ENCODE measurements around the gene ZW10. TPM values are rescaled to one million over a fixed set of nuclear protein-coding genes. Genes with fewer than 3 reads are reported as not detected.

Gene ZW10
- total and polyA plus RNA-seq, 2 experiments from 2014 or later, result 12.3 to 30.5 TPM

- H4K20me1 ChIP-seq (replicated peaks; ENCODE audit: insufficient read depth), result no peaks in the 10 kb centered on the region; the same call in 1 of the 2 replicates
- no peak overlapping the region for H2AFZ ChIP-seq
- ATAC-seq (no peak), DNase-seq (ENCODE audit: low spot score) (no peak)
- Mint-ChIP-seq H3K36me3 (ENCODE audit: low read depth) (peaks cover 80% of the 10 kb centered on the region), H3K4me3 (no peak overlapping the region), H3K27ac (no peak overlapping the region), H3K9me3 (no peaks in the 10 kb centered on the region), H3K27me3 (ENCODE audit: insufficient read depth, low read depth, poor library complexity) (no peaks in the 10 kb centered on the region), H3K4me1 (peaks cover 6% of the 10 kb centered on the region; the same call in 2 of the 3 replicates)
- H3K27ac ChIP-seq (ENCODE audit: low read depth), result no peak overlapping the region
- no peak overlapping the region for H3K4me3 ChIP-seq
- no peaks in the 10 kb centered on the region for H3K27me3 ChIP-seq (ENCODE audit: insufficient read depth)
- no peak overlapping the region for H3K4me2 ChIP-seq
- TF ChIP-seq POLR2AphosphoS5 (IDR thresholded peaks at IDR 0.05; ENCODE audit: low read depth) (no peak), STAT1 (IDR thresholded peaks at IDR 0.05; ENCODE audit: unreplicated experiment) (no peak), NANOG (IDR thresholded peaks at IDR 0.05; ENCODE audit: borderline replicate concordance) (no peak), CREB1 (CRISPR knock-in tag; IDR thresholded peaks at IDR 0.05; ENCODE audit: low read depth) (no peak), EZH2phosphoT487 (IDR thresholded peaks at IDR 0.05; ENCODE audit: unreplicated experiment) (no peak), ZNF331 (CRISPR knock-in tag; IDR thresholded peaks at IDR 0.05; ENCODE audit: low read depth) (no peak), JUNB (IDR thresholded peaks at IDR 0.05; ENCODE audit: unreplicated experiment) (no peak), ZNF114 (CRISPR knock-in tag; IDR thresholded peaks at IDR 0.05) (no peak), CTCF (conservative IDR thresholded peaks at IDR 0.05; ENCODE audit: low read depth in 2 of 2) (no peak), EZH2 (IDR thresholded peaks at IDR 0.05; ENCODE audit: low read depth, unreplicated experiment) (no peak)
- TF ChIP-seq, protein P1, sequence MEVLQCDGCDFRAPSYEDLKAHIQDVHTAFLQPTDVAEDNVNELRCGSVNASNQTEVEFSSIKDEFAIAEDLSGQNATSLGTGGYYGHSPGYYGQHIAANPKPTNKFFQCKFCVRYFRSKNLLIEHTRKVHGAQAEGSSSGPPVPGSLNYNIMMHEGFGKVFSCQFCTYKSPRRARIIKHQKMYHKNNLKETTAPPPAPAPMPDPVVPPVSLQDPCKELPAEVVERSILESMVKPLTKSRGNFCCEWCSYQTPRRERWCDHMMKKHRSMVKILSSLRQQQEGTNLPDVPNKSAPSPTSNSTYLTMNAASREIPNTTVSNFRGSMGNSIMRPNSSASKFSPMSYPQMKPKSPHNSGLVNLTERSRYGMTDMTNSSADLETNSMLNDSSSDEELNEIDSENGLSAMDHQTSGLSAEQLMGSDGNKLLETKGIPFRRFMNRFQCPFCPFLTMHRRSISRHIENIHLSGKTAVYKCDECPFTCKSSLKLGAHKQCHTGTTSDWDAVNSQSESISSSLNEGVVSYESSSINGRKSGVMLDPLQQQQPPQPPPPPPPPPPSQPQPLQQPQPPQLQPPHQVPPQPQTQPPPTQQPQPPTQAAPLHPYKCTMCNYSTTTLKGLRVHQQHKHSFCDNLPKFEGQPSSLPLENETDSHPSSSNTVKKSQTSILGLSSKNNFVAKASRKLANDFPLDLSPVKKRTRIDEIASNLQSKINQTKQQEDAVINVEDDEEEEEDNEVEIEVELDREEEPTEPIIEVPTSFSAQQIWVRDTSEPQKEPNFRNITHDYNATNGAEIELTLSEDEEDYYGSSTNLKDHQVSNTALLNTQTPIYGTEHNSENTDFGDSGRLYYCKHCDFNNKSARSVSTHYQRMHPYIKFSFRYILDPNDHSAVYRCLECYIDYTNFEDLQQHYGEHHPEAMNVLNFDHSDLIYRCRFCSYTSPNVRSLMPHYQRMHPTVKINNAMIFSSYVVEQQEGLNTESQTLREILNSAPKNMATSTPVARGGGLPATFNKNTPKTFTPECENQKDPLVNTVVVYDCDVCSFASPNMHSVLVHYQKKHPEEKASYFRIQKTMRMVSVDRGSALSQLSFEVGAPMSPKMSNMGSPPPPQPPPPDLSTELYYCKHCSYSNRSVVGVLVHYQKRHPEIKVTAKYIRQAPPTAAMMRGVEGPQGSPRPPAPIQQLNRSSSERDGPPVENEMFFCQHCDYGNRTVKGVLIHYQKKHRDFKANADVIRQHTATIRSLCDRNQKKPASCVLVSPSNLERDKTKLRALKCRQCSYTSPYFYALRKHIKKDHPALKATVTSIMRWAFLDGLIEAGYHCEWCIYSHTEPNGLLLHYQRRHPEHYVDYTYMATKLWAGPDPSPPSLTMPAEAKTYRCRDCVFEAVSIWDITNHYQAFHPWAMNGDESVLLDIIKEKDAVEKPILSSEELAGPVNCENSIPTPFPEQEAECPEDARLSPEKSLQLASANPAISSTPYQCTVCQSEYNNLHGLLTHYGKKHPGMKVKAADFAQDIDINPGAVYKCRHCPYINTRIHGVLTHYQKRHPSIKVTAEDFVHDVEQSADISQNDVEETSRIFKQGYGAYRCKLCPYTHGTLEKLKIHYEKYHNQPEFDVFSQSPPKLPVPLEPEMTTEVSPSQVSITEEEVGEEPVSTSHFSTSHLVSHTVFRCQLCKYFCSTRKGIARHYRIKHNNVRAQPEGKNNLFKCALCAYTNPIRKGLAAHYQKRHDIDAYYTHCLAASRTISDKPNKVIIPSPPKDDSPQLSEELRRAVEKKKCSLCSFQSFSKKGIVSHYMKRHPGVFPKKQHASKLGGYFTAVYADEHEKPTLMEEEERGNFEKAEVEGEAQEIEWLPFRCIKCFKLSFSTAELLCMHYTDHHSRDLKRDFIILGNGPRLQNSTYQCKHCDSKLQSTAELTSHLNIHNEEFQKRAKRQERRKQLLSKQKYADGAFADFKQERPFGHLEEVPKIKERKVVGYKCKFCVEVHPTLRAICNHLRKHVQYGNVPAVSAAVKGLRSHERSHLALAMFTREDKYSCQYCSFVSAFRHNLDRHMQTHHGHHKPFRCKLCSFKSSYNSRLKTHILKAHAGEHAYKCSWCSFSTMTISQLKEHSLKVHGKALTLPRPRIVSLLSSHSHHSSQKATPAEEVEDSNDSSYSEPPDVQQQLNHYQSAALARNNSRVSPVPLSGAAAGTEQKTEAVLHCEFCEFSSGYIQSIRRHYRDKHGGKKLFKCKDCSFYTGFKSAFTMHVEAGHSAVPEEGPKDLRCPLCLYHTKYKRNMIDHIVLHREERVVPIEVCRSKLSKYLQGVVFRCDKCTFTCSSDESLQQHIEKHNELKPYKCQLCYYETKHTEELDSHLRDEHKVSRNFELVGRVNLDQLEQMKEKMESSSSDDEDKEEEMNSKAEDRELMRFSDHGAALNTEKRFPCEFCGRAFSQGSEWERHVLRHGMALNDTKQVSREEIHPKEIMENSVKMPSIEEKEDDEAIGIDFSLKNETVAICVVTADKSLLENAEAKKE (CRISPR knock-in tag; IDR thresholded peaks at IDR 0.05), result no peak
- TF ChIP-seq, protein P2, sequence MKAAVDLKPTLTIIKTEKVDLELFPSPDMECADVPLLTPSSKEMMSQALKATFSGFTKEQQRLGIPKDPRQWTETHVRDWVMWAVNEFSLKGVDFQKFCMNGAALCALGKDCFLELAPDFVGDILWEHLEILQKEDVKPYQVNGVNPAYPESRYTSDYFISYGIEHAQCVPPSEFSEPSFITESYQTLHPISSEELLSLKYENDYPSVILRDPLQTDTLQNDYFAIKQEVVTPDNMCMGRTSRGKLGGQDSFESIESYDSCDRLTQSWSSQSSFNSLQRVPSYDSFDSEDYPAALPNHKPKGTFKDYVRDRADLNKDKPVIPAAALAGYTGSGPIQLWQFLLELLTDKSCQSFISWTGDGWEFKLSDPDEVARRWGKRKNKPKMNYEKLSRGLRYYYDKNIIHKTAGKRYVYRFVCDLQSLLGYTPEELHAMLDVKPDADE (IDR thresholded peaks at IDR 0.05), result no peak
- TF ChIP-seq, protein P3, sequence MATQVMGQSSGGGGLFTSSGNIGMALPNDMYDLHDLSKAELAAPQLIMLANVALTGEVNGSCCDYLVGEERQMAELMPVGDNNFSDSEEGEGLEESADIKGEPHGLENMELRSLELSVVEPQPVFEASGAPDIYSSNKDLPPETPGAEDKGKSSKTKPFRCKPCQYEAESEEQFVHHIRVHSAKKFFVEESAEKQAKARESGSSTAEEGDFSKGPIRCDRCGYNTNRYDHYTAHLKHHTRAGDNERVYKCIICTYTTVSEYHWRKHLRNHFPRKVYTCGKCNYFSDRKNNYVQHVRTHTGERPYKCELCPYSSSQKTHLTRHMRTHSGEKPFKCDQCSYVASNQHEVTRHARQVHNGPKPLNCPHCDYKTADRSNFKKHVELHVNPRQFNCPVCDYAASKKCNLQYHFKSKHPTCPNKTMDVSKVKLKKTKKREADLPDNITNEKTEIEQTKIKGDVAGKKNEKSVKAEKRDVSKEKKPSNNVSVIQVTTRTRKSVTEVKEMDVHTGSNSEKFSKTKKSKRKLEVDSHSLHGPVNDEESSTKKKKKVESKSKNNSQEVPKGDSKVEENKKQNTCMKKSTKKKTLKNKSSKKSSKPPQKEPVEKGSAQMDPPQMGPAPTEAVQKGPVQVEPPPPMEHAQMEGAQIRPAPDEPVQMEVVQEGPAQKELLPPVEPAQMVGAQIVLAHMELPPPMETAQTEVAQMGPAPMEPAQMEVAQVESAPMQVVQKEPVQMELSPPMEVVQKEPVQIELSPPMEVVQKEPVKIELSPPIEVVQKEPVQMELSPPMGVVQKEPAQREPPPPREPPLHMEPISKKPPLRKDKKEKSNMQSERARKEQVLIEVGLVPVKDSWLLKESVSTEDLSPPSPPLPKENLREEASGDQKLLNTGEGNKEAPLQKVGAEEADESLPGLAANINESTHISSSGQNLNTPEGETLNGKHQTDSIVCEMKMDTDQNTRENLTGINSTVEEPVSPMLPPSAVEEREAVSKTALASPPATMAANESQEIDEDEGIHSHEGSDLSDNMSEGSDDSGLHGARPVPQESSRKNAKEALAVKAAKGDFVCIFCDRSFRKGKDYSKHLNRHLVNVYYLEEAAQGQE (IDR thresholded peaks at IDR 0.05; ENCODE audit: unreplicated experiment), result no peak
- H3K4me1 ChIP-seq (ENCODE audit: insufficient read depth), result no peaks in the 10 kb centered on the region
- peaks cover 14% of the 10 kb centered on the region; the same call in 1 of the 2 replicates for H3K79me2 ChIP-seq (replicated peaks; ENCODE audit: insufficient read depth)
- peaks cover 76% of the 10 kb centered on the region for H3K36me3 ChIP-seq (ENCODE audit: insufficient read depth)
- no peaks in the 10 kb centered on the region for H3K9me2 ChIP-seq (ENCODE audit: insufficient read depth)
- 0 out of 2 replicates have a peak, but pooled peaks cover 6% of the 10 kb centered on the region for H3F3A ChIP-seq (replicated peaks; ENCODE audit: low read depth)
Measured at GRCh38 chr11:113818426-113818825, 44.9 kb upstream of the ZW10 start.
